SK-N-SH treated with all-trans-retinoic acid at 6 μM for 48 hours (cell line): ENCODE results near the gene DOCK2.
"Not testable (repeated sequence)": the region's sequence is repeated elsewhere in the genome, so short reads cannot be mapped to it uniquely, and the experiment has no call there.

ENCODE experiments used
- PATZ1 ChIP-seq: fragments of 250-450 bp; sonication (Bioruptor Pico); IDR thresholded peaks from 2 replicates; pipeline ENCODE4 v1.8.0; 2020; ENCODE audit warnings: mild to moderate bottlenecking, moderate library complexity, borderline replicate concordance
- ZFP3 ChIP-seq: fragments of 250-450 bp; sonication (Bioruptor Pico); IDR thresholded peaks from 2 replicates; pipeline ENCODE4 v1.5.0; 2020; ENCODE audit warnings: mild to moderate bottlenecking, moderate library complexity

- TF ChIP-seq ZFP3, PATZ1 (CRISPR knock-in tag): not testable (repeated sequence)
These were observed 197.5 kb downstream of the DOCK2 start for GRCh38 chr5:169834540-169834939.
